ENCODE data around the gene ZNF580.

DNA sequence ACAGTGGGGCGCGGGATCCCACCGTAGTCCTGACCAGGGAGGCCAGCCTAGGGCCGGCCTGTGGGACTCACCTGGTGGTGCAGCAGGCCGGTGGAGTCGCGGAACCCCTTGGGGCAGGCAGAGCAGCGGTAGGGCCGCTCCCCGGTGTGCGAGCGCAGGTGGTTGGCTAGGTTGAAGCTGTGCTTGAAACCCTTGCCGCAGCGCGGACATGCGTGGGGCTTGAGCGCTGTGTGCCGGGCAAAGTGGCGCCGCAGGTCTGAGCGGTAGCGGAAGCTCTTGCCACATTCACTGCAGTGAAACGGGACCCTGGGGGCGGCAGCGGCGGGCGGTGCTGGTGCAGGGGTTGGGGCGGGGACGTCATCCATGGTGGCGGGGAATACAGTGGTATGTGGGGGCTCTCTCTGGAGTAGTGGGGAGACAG is 43.3 kb upstream of the ZNF580 start:
- TF ChIP-seq, protein P1, sequence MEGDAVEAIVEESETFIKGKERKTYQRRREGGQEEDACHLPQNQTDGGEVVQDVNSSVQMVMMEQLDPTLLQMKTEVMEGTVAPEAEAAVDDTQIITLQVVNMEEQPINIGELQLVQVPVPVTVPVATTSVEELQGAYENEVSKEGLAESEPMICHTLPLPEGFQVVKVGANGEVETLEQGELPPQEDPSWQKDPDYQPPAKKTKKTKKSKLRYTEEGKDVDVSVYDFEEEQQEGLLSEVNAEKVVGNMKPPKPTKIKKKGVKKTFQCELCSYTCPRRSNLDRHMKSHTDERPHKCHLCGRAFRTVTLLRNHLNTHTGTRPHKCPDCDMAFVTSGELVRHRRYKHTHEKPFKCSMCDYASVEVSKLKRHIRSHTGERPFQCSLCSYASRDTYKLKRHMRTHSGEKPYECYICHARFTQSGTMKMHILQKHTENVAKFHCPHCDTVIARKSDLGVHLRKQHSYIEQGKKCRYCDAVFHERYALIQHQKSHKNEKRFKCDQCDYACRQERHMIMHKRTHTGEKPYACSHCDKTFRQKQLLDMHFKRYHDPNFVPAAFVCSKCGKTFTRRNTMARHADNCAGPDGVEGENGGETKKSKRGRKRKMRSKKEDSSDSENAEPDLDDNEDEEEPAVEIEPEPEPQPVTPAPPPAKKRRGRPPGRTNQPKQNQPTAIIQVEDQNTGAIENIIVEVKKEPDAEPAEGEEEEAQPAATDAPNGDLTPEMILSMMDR (IDR thresholded peaks at IDR 0.05), result no peak
- TF ChIP-seq POLR2A (IDR thresholded peaks at IDR 0.05), result no peak

Measured in esophagus squamous epithelium (tissue), 4 donors.